H54 (cell line): ENCODE data around the gene GPC5.

Source experiments
- DNase-seq: peaks from one replicate; pipeline ENCODE4 v3.0.0; 2011; ENCODE audit warnings: low spot score, mixed read lengths; ENCODE audit not compliant: insufficient read length
- FAIRE-seq: peaks from 3 replicates; lab custom pipeline; 2011; peaks lifted over from hg19 to GRCh38; lab: Jason Lieb, UNC
- POLR2A ChIP-seq: IDR thresholded peaks from 2 replicates; pipeline ENCODE4 v1.6.1; 2011; ENCODE audit warnings: low read depth, mild to moderate bottlenecking, low read length

GPC5 gene

GRCh38 chr13:91909617-91910016 lies 511.2 kb downstream of the GPC5 start:
- DNase-seq: no peak
- TF ChIP-seq POLR2A: no peak
- no peak for FAIRE-seq

GRCh38 chr13:91922969-91923592 lies 524.7 kb downstream of the GPC5 start:
- FAIRE-seq (no peak), DNase-seq (no peak)
- TF ChIP-seq POLR2A: no peak

GRCh38 chr13:91930687-91931086 lies 532.3 kb downstream of the GPC5 start:
- TF ChIP-seq POLR2A: no peak
- no peak for DNase-seq
- FAIRE-seq: no peak

GRCh38 chr13:91934354-91934753 lies 535.9 kb downstream of the GPC5 start:
- TF ChIP-seq POLR2A: no peak
- no peak for DNase-seq
- FAIRE-seq: no peak

- DNase-seq (no peak), FAIRE-seq (peak; percentile 65)
- no peak for TF ChIP-seq POLR2A
Observed at GRCh38 chr13:91946498-91947070, 548.2 kb downstream of the GPC5 start.

GRCh38 chr13:91948736-91949135 lies 550.3 kb downstream of the GPC5 start:
- no peak for DNase-seq
- FAIRE-seq: no peak
- no peak for TF ChIP-seq POLR2A

- no peak for DNase-seq
- no peak for FAIRE-seq
- no peak for TF ChIP-seq POLR2A
Observed at GRCh38 chr13:91950803-91951202, 552.4 kb downstream of the GPC5 start.

- TF ChIP-seq POLR2A: no peak
- FAIRE-seq: no peak
Observed at GRCh38 chr13:91955546-91956355, 557.3 kb downstream of the GPC5 start.

GRCh38 chr13:91960947-91961346 lies 562.5 kb downstream of the GPC5 start:
- FAIRE-seq (no peak), DNase-seq (no peak)
- no peak for TF ChIP-seq POLR2A

More at GRCh38 chr13:91955546-91956355, 557.3 kb downstream of the GPC5 start:
- no peak for DNase-seq

- FAIRE-seq: no peak
- DNase-seq: no peak
- no peak for TF ChIP-seq POLR2A
Observed at GRCh38 chr13:91962946-91963345, 564.5 kb downstream of the GPC5 start.

- no peak for DNase-seq
- no peak for FAIRE-seq
- TF ChIP-seq POLR2A: no peak
Observed at GRCh38 chr13:91965511-91965910, 567.1 kb downstream of the GPC5 start.

GRCh38 chr13:91978571-91978970 lies 580.1 kb downstream of the GPC5 start:
- TF ChIP-seq POLR2A: no peak
- DNase-seq (no peak), FAIRE-seq (no peak)

- TF ChIP-seq POLR2A: no peak
- DNase-seq (no peak), FAIRE-seq (no peak)
Observed at GRCh38 chr13:91986761-91987483, 588.5 kb downstream of the GPC5 start.

GRCh38 chr13:91988331-91988730 lies 589.9 kb downstream of the GPC5 start:
- no peak for TF ChIP-seq POLR2A
- DNase-seq (no peak), FAIRE-seq (no peak)
